Cardiac fibroblast (primary cell): ENCODE results near the gene PKP4.

Experiments used
- DNase-seq, 2 donors: peaks; one replicate each; pipeline versions ENCODE4 v3.0.0 to v3.0.0-alpha.2; 2010; ENCODE audit warnings: low read depth in 2 of 2
- H3K4me3 ChIP-seq, 2 donors: replicated peaks in 1 of 2; 1 replicate in 1 of 2; 2 replicates in 1 of 2; pipeline ENCODE4 v1.5.1; 2011; ENCODE audit warnings: low read depth in 2 of 2, low read length in 2 of 2, mild to moderate bottlenecking in 2 of 2, moderate library complexity in 1 of 2
- TF ChIP-seq, protein P1 (sequence below): IDR thresholded peaks from one replicate; pipeline ENCODE4 v1.5.1; 2011; ENCODE audit warnings: low read depth, mild to moderate bottlenecking, low read length, inconsistent platforms

The PKP4 gene

GRCh38 chr2:158533009-158533408 is 76.3 kb downstream of the PKP4 start:
- no peak for DNase-seq
- no peak overlapping the region for H3K4me3 ChIP-seq
- TF ChIP-seq, protein P1, sequence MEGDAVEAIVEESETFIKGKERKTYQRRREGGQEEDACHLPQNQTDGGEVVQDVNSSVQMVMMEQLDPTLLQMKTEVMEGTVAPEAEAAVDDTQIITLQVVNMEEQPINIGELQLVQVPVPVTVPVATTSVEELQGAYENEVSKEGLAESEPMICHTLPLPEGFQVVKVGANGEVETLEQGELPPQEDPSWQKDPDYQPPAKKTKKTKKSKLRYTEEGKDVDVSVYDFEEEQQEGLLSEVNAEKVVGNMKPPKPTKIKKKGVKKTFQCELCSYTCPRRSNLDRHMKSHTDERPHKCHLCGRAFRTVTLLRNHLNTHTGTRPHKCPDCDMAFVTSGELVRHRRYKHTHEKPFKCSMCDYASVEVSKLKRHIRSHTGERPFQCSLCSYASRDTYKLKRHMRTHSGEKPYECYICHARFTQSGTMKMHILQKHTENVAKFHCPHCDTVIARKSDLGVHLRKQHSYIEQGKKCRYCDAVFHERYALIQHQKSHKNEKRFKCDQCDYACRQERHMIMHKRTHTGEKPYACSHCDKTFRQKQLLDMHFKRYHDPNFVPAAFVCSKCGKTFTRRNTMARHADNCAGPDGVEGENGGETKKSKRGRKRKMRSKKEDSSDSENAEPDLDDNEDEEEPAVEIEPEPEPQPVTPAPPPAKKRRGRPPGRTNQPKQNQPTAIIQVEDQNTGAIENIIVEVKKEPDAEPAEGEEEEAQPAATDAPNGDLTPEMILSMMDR: no peak

DNA sequence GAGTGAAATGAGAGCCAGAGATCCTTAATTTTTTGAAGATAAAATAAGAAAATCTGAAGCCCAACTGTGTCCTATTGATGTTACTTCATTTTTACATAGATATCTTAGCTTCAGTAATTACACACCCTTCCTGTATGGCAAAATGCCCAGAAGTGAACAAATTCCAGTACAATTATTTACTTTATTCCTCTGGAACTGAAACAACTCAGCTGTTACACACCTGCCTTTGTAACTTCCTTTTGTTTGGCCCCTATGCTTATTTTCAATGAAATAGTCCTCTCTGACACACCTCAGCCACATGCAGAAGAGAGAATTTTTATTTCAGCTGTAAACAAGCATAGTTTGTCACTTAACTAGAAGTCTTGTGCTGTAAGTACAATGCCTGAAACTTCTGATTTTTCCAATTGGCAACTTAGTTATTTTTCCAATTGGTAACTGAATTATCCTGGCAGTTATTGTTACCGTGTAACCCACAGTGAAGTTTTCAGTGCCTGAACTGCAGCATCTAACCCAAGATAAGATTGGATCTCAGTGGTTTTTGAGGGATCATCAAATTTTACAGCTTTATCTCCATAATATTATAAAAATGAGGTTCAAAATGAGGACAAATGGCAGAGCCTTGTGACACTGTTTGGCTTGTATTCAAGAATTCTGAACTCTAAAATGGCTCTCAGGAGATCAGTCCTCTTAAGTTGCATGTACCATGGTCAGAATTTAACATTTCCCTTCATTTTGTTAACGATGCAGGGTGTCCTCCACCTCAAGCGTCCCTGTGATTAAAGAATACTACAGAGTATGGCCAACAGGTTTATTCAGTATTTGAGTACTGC is 82.6 kb downstream of the PKP4 start:
- TF ChIP-seq, protein P1: no peak
- DNase-seq: peak; percentile 84 to 88
- H3K4me3 ChIP-seq: no peak overlapping the region

GRCh38 chr2:158542577-158542976 is 85.8 kb downstream of the PKP4 start:
- TF ChIP-seq, protein P1: no peak
- no peak for DNase-seq
- H3K4me3 ChIP-seq: no peak overlapping the region

DNA sequence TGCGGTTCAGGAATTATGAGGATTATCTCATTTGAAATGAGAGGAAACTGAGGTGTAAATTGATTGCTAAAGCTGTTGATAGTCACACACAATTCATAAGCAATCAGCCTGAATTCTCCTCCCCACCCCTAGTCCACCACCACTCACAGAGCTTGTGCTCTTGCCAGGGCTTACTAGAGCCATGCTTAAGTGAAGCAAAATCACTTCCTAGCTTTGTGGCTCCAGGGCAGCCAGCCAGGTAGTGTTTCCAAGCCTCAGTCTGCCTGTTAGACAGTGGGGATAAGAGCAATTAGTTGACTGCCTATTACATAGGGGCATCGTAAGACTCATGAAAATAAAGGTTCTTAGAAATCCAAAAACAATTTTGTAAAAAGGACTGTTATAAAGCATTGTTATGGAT is 87.2 kb downstream of the PKP4 start:
- TF ChIP-seq, protein P1: no peak
- H3K4me3 ChIP-seq: no peak overlapping the region
- DNase-seq: no peak

- no peak for DNase-seq
- TF ChIP-seq, protein P1: no peak
- H3K4me3 ChIP-seq: no peak overlapping the region
These were observed 88.2 kb downstream of the PKP4 start for GRCh38 chr2:158544998-158545397.

DNA sequence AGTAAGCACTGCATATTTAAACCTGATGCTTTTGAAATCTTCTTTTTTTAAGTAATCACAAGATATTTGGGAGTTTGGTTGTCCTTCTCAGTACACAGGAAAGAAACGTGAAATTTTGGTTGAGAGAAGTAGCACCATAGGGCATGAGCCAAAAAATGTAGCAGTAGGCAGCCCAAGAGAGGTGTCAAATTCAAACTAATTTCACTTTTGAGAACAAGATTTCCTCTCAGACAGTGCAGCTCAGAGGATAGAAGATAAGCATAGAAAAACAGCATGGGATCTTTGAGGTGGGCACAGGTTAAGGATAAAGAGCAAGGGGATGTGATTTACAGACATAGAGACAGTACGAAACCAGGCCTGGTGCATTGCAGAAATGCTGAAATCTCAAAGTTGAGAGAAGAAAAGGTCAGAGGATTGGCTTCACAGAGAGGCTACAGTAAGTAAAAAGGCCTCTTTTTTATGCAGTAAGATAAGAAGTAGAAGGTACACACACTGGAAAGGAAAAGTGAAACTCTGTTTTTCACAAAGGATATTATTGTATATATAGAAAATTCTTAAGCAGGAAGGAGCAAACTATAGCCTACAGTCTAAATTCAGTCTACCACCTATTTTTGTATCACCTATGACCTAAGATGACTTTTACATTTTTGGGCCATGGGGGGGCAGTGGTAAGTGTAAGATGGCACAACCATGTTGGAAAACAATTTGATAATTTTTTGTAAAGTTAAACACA is 89.8 kb downstream of the PKP4 start:
- no peak overlapping the region for H3K4me3 ChIP-seq
- TF ChIP-seq, protein P1: no peak
- DNase-seq: no peak
